Right lung (tissue), 5 donors: ENCODE results near the gene RHBDL3. TPM values are rescaled to one million over a fixed set of nuclear protein-coding genes. Genes with fewer than 3 reads are reported as not detected.

Source experiments
- DNase-seq, 2 donors: peaks; one replicate each; pipeline ENCODE4 v3.0.0-alpha.2; 2013
- polyA plus RNA-seq, 5 donors: library from polyadenylated mRNA; unstranded; fragments of 120-200 nt; gene quantifications; one replicate each; pipeline versions ENCODE4 v1.2.1 to v1.2.3, GENCODE V29; 2013; ENCODE audit warnings: inconsistent platforms in 1 of 5, low replicate concordance in 1 of 5; ENCODE audit not compliant: insufficient read length in 5 of 5, insufficient read depth in 1 of 5

RHBDL3 gene
- polyA plus RNA-seq, 5 donors, result 1.3 to 2.1 (median 1.6) TPM

DNA sequence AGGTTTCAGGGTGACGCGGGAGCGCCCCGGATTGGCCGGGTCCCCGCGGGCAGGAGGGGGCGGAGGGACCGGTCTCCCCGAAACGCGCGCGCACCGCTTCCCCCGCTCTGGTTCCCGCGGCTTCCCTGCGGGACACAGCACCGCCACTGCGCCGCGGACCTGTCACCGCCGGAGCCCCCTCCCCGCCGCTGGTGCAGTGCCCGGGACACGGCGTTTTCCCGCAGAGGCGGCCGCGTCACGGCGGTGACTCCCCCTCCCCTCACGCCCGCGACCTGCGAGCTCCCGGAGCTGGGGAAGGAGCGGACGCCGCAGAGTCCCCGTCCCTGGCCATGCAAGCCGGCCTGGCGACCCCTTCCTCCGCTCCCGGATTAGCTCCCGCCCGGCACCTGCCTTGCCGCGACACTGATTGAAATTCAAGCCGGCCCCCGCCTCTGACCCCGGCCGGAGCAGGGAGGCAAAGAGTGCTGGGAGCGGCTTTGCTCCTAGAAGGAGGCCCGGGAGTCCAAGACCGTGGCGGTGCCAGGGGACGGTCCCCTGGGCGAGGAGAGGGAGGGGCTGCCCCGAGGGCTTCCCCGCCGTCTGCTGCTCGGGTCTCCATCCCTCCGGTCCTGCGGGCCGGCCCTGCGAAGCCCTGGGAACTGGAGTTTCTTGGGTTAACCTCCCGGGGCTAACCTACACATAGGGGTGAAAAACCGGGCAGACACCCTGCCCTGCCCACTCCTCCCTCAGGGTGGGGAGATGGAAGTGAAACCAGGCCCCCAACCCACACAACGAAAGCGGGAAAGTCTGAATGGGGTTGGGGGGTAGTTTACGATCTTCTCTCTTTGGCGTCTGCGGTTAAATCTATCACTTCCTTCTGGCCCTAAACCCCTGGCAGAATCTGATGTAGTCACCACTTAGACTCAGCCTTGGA lies 1.0 kb downstream of the RHBDL3 start:
- no peak for DNase-seq

DNA sequence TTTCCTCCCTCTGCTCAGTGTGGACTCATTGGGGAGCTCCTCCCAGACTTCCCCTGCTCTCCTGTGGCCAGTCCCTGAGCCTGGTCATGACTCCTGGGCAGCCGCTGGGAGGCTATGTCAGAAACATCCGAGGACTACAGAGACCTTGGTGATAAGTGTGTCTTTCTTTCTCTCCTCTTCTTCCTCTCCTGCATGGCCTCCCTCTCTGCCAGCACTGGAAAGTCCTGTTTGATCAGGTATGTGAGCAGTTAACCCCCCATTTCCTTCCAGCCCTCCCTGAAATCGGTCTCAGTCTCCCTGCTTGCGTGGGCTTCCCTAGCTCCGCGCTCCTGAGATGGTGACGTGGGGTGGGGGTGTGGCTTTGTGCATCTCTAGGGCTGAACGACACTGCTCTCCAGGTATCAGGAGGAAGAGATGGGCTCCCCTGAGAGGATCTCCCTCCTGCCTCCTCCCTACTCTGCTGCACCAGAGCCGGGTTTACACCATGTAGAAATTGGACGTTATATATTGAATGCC lies 2.1 kb downstream of the RHBDL3 start:
- DNase-seq, result no peak

DNA sequence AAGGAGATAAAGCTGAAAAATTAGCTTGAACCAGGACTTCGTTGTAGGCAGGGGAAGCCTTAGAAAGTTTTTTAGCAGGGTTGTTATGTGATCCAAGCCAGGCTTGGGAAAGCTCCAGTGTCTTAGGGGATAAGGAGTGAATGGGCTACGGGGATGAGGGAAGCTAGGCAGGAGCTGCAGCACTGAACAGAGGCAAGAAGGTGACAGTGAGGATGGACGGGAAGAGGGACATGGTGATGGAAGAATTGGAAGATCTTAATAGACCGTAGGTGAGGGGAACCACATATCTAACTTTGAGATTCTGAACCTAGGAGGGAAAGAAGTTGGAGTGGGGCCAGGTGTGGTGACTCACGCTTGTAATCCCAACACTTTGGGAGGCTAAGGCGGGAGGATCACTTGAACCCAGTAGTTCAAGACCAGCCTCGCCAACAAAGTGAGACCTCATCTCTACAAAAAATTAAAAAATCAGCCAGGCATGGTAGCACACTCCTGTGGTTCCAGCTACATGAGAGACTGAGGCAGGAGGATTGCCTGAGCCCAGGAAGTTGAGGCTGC lies 3.2 kb downstream of the RHBDL3 start:
- DNase-seq, result no peak

DNA sequence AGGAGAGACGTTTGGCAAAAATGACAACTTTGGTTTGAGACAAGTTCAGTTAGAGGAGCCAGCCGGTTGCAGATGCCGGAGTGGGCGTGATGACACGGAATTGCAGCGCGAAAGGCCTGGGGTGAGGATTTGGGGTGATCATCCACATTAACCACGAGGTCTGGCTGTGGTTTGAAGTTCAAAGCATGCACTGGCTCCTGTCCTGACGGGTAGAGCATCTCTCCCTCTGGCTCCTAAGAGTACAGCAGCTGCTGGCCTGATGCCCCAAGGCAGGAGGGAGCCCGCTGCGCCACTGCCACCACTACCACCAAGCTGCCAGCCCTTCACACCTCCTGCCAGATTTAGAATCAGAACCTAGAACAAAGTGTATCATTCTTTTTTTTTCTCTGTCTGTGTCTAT lies 3.7 kb downstream of the RHBDL3 start:
- no peak for DNase-seq

DNA sequence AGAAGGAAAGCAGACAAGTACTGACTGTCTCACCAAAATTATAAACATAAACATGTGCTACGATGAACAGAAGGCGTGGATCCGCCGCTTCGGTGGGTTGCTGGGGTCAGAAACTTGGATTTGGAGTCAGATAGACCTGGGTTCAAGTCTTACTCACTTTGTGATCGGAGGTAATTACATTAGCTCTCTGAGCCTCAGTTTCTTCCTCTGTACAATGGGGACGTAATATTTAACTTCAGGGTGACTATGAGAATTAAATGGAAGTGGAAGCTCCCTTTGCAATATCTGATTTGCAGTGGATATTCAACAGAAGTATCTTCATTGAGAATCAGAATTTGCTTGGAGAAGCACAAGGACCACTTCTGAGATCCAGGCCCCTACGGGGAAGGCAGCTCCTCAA lies 6.2 kb downstream of the RHBDL3 start:
- DNase-seq, result no peak

DNA sequence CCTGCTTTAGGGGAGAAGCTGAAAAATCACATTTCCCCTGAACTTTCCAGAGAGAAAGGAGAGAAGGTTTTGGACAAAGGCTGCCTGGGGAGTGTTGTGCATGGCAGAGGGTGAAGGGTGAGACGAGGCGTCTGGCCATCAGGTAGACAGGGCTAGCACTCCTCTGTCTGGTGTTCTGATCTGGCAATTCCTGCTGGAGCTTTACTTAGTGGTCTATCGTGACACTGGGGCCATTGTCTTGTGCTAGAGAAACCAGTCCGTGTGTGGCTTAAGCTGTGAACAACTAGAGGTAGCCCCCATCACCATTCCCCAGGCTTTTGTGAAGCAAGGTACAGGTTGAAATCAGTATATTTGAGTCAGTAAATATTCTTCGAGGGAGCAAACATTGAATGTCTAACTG lies 8.5 kb downstream of the RHBDL3 start:
- DNase-seq, result no peak

DNA sequence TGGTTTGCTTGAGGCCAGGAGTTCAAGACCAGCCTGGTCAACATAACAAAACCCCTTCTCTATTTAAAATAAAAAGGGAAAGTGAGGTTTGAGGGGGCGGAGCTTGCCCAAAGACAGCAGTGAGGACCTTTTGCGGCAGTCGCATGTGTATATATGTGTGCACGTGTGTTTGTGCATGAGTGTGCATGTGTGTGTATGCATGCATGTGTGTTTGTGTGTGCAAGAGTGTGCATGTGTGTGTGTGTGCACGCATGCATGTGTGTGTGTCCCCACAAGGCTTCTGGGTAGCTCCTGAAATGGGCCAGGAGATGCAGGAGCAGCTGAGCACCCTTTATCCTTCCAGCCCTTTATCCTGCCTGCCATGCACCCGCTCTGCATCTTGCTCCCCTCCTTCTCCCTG lies 9.0 kb downstream of the RHBDL3 start:
- DNase-seq, result no peak

DNA sequence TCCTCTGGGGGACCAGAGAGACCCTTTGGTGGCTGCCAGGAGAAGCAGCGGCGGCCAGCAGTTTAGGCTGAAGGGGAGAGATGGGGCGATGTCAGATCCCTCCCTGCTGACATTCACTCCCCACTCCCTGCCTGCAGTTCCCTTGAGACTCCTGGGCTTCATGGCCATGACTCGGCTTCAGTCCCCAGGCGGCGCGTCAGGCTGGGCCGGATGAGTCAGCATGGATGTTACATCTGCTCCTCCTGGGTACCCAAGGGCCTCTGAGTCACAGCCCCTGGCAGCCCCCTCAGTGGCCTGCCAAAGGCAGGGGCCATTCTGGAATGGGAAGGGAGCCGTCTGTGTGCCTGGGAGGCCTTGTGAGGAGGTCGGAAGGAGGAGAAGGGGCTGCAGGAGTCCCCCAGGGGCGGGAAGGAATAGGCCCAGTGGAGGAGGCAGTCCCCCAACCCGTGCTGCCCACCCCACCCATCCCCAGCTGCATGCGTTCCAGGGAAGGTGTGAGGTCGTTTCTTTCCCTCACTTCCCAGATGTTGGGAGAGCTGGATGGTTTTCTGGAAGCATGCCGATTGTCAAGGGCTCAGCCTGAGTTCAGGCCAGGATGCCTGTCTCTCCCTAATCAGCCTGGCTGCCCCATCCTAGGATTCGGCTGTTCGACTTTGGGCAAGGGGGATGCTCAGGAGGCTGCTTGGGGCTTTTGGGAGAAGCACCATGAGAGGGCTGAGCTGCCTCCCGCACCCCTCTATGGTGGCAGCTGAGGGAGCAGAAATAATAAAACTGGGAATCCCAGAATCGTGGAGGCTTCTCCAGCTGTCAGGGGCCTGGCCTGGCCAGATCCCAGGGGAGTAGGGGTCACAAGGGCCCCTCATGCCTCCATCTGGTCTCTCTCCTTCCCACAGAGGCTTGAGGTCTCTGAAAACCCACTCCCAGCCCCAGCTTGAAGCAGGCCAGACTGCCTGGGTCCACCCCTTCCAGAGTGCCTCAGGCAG lies 9.7 kb downstream of the RHBDL3 start:
- no peak for DNase-seq

DNA sequence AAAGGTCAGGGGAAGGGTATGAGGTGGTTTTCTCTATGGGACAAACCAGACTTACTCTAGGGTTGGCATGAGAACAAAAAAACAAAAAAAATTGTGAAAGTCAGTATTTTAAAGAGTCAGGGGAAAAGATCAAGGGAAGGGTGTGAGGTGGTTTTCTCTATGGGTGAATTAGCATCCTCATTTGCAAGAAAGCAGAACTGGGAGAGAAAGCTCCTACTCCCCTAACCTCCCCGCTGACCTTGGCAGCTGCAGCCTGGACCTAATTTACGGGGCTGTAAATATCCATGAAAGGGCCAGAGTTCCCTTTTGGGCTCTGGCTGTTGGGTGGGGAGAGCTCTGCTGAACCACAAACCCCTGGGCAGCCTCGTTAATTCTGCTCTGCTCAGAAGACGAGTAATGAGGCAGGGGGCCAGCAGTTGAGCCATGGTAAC lies 10.6 kb downstream of the RHBDL3 start:
- DNase-seq, result no peak

DNA sequence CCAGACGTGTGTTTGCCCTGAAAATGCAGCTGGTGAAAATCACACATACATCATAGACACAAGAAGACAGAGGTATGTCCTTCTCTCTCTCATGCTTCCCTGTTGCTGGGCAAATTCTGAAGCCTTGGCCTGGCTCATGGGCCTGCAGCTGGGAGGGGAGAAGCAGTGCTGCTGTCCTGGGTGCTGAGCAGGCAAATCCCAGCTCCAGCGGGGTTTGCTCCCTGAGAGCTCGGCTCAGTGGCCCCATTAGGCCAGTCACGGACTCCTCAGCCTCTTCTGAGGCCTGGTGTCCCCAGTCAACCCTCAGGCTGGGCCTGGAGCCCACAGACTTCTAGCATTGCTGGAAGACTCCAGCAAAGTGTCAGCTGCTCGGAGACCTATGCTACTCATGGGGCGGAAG lies 11.7 kb downstream of the RHBDL3 start:
- DNase-seq, result no peak

DNA sequence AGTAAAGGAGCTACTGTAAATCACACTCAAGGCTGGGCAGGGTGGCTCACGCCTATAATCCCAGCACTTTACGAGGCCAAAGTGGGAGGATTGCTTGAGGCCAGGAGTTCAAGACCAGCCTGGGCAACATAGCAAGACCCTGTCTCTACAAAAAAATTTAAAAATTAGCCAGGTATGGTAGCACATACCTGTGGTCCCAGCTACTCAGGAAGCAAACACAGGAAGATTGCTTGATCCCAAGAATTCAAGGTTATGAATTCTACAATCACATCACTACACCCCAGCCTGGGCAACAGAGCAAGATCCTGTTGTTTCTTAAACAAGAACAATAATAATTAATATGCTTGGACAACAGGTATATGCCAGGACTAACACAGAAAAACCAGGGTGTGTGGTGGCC lies 13.2 kb downstream of the RHBDL3 start:
- DNase-seq, result no peak

DNA sequence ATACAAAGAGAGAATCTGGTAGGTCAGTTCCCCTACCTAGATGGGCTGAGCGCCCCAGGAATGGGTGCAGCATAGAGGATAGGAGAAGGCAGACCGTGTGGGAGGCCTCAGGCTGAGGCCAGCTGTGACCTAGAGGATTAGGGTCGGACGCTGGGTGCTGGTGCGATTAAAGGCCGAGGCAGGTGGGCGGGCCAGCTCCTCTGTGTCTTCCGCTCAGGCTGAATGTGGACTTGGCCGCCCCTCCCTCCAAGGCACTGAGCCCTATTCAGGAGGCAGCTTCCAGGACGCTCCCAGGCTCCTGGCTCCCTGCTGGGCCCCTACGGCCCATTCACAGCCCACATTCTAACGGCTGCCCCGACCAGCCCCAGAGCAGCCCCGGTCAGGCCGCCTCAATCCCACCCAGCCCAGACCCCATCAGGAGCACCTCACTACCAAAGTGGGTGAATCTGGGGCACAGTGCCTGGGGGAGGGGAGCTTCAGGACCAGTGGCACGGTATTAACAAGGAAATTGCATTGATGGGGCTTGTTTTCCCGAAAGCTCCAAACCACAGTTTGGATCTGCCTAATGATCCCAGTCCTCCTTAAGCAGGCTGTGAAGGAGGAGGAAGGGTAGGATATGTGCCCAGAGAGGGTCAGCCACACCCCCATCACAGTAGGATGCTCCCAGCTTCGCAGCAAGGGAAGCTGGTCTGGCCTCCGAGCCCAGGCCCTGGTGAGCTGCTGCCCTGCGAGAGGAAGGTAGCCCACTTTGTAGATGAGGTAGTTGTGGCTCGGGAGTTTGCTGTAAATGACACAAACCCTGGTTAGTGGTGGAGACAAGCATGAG lies 14.5 kb downstream of the RHBDL3 start:
- DNase-seq, result no peak

DNA sequence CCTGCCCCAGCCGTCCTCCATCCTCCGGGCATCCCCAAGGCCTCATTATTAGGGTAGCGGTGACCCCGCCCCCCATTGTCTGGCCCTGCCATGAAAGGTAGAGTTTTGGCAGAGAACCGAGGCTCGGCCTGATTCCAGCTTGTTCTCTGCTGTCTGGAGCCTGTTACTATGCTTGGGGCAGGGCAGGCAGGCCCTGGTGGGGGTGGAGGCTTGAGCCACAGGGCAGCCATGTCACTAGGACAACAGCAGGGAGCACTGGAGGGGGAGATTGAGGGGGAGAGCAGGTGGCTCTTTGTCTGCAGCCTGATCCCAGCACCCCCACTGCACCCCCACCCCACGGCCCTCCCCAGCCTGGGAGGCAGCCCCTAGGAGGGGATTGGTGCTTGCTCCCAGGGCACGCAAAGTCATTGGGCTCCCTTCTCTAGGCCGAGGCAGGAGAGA lies 15.4 kb downstream of the RHBDL3 start:
- DNase-seq, result no peak

DNA sequence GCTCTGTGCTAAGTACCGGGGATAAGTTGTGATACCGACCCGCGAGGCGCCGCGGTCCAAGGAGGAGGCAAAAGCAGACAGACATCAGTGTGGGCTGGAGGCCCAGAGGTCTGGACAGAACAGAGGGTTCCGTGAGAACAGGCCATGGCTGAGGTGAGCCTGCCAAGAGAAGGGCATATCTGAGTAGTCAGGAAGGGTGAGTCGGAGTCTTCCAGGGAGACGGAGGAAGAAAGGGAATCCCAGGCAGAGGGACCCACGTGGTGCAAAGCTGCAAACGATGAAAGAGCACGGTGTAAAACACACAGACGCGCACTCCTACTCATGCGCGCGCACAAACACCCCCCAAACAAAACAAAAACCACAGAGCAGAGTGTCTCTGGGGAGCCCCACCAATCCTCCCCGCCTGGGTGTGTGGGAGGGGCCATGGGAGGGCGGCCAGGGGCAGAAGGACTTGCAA lies 18.1 kb downstream of the RHBDL3 start:
- DNase-seq, result no peak

DNA sequence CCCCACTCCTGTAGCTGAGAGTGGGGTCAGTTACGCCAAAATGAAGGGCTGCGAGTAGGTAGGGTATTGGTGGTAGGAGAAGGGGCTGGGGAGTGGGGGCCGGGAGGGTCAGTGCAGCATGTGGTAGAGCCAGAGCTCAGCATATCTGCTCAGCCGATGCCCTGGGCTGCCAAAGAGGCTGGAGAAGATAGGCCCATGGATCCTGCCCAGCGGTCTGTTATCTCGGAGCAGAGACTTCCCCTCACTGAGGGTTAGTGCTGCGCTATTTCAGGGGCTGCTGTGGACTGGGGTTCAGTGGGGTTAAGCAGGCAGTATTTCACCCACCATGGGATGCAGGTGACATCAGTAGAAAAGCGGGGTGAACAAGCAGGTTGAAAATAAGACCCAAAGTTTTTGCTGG lies 19.7 kb downstream of the RHBDL3 start:
- DNase-seq, result no peak

DNA sequence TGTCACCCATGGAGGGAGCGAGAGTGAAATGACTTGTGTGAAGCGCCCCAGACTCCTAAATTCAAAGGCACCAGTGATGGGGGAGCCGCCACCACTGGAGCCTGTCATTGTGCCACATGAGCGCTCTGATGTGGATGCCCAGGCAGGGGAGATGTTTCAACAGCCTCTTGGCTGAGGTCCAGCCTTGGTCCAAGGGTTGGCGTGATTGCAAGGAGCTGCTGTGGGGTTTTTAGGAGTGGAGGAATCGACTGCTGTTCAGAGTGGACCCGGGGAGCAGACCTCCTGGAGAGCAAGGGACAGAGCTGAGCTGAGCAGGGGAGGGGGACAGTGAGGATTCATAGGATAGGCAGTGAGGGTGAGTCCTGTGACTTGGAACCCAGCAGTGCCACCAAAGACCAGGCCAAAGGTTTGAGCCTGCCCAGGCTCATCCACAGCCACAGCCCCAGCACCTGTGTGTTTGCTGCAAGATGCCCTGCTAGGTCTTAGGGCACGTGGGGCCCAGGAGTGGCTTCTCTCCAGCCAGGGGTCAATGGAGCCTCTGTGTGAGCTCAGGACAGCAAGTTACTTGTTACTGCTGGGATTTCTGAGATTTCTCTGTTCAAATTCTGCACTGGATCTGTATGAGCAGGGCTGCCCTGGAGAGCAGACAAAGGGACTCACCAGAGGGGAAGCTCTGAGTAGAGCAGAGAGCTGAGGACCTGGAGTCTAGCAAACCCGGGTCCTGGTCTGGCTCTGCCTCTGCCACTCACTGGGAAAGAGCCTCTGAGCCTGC lies 20.3 kb downstream of the RHBDL3 start:
- DNase-seq, result no peak

DNA sequence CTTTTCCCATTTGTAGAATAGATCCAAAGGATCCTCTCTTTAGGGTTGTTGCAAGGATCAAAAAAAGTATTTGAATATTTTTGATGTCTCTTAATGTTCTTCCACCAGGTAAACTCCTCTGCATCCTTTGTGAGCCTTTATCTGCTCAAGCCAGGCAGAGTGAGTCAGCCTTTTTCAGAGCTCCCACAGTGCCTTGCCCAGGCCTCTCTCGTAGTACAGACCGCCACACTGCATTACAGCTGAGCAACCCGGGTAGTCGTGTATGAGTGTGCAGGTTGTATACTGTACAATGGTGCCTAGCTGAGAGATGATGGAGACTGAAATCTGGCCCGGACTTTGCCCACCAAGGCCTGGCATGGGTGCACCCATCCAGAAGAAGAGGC lies 20.9 kb downstream of the RHBDL3 start:
- no peak for DNase-seq

DNA sequence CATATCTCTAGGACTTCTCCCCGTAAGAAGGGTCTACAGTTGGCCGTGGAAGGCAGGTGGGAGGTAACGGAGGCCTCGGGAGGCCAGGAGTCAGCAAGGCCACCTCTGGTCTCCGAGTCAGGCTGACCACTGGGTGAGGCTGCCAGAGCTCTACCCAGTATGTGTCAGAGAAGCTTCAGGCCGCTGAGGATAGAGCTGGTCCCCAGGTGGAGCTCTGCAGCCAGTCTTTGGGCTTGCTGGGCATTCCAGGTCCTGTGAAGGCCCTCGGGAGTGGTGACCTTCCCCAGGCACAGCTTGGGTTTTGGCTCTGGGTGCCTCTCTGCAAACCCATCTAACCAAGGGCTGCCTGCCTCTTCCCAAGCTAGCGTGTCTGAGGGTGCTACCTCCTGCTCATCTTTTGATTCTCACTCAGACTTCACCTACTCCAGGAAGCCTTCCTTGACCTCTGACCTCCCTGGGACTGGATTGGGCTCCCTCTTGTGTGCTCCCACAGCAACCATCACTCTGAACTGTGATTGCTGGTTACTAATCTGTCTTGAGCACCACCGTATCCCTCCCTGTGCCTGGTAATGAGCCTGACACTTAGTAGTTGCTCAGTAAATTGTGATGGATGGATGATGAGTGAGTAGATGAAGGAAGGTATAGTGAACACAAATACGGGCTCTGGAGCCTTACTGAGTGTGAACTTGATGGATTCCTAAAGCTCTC lies 22.3 kb downstream of the RHBDL3 start:
- no peak for DNase-seq

DNA sequence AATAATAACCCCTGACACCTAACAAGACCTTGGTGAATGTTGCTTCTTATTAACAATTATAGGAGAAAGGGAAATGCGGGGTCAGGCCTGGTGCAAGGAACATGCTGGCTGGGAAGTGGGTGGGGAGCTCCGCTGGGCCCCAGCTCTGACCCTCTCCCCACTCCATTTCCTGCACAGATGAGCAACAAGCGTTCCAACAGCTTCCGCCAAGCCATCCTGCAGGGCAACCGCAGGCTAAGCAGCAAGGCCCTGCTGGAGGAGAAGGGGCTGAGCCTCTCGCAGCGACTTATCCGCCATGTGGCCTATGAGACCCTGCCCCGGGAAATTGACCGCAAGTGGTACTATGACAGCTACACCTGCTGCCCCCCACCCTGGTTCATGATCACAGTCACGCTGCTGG lies 23.0 kb downstream of the RHBDL3 start:
- no peak for DNase-seq
